Measurements from ENCODE around the gene ARL5C. TPM values are rescaled to one million over a fixed set of nuclear protein-coding genes. Genes with fewer than 3 reads are reported as not detected.

Gene ARL5C
- total RNA-seq, 1 donor from 2014 or later: not detected

DNA sequence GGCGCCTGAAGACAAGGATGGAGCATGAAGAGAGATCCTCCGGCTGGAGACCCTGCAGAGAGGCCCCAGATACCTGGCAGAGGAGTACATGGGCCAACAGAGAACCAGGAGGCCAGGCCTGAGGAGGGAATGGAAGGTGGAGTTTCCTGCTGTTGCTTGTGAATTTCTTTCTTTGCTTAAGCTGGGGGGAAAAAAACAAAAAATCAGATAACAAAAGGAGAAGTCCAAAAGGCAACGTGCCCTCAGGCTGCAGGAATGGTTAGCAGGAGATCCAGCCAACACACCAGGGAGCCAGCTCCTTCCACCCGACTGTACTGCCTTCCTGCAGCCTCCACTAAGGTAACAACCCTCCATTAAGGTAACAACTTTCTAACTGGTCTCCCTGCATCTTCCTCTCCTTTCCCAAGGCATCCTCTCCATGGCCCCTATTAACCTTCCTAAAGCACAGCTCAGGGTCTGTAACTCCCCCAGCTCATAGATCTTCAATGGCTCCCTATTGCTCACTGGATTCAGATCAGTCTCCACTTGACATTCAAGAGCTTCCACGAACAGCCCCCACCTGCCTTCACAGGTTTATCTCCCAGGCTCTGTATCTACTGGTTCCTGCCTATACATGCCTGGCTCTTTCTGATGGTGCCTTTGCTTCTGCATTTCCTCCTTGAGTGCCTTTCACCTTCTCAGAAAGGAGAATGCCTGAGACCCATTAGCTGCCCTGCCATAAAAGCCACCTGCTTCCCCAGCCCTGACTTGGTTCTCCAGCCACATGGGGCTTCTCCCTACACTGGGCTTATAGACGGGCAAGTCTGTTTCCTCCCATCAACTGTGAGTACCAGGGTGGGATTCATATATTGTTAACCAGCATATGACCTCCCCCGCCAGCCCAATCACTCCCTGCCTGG, 725 bp upstream of the ARL5C start:
- peaks cover 4% of the 10 kb centered on the region for H3K4me1 ChIP-seq (ENCODE audit: insufficient read depth, low read length)
- H3K36me3 ChIP-seq (ENCODE audit: insufficient read depth, low read length): no peaks in the 10 kb centered on the region
- Mint-ChIP-seq H3K4me3 (ENCODE audit: unreplicated experiment) (no peak overlapping the region), H3K27ac (ENCODE audit: unreplicated experiment) (no peak overlapping the region), H3K36me3 (ENCODE audit: low read depth, unreplicated experiment) (peaks cover 2% of the 10 kb centered on the region), H3K4me1 (ENCODE audit: low read depth, unreplicated experiment) (peaks cover 5% of the 10 kb centered on the region), H3K9me3 (ENCODE audit: unreplicated experiment) (no peaks in the 10 kb centered on the region), H3K27me3 (ENCODE audit: low read depth, unreplicated experiment) (peaks cover 35% of the 10 kb centered on the region)
- H4K20me1 ChIP-seq (ENCODE audit: insufficient read depth, low read length): no peaks in the 10 kb centered on the region
- no peak overlapping the region for H3K9ac ChIP-seq (ENCODE audit: low read length)
- no peaks in the 10 kb centered on the region for H3K79me2 ChIP-seq (ENCODE audit: insufficient read depth, low read length)
- no peak overlapping the region for H2AFZ ChIP-seq (ENCODE audit: low read depth, low read length)
- FAIRE-seq: no peak
- no peak overlapping the region for H3K4me2 ChIP-seq (ENCODE audit: low read length)
- DNase-seq (ENCODE audit: low read depth): no peak
- no peak overlapping the region for H3K4me3 ChIP-seq (ENCODE audit: insufficient read depth, low read depth, low read length)
- H3K27me3 ChIP-seq (ENCODE audit: insufficient read depth, low read length): peaks cover 36% of the 10 kb centered on the region
- no peak overlapping the region for H3K27ac ChIP-seq (ENCODE audit: low read depth, low read length)
- TF ChIP-seq, protein P1, sequence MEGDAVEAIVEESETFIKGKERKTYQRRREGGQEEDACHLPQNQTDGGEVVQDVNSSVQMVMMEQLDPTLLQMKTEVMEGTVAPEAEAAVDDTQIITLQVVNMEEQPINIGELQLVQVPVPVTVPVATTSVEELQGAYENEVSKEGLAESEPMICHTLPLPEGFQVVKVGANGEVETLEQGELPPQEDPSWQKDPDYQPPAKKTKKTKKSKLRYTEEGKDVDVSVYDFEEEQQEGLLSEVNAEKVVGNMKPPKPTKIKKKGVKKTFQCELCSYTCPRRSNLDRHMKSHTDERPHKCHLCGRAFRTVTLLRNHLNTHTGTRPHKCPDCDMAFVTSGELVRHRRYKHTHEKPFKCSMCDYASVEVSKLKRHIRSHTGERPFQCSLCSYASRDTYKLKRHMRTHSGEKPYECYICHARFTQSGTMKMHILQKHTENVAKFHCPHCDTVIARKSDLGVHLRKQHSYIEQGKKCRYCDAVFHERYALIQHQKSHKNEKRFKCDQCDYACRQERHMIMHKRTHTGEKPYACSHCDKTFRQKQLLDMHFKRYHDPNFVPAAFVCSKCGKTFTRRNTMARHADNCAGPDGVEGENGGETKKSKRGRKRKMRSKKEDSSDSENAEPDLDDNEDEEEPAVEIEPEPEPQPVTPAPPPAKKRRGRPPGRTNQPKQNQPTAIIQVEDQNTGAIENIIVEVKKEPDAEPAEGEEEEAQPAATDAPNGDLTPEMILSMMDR (IDR thresholded peaks at IDR 0.05; ENCODE audit: insufficient read depth, low read depth, low read length): no peak
- TF ChIP-seq EZH2 (IDR thresholded peaks at IDR 0.05; ENCODE audit: insufficient read depth, low read length): no peak
- no peaks in the 10 kb centered on the region for H3K9me3 ChIP-seq (ENCODE audit: insufficient read depth, low read depth, low read length)

DNA sequence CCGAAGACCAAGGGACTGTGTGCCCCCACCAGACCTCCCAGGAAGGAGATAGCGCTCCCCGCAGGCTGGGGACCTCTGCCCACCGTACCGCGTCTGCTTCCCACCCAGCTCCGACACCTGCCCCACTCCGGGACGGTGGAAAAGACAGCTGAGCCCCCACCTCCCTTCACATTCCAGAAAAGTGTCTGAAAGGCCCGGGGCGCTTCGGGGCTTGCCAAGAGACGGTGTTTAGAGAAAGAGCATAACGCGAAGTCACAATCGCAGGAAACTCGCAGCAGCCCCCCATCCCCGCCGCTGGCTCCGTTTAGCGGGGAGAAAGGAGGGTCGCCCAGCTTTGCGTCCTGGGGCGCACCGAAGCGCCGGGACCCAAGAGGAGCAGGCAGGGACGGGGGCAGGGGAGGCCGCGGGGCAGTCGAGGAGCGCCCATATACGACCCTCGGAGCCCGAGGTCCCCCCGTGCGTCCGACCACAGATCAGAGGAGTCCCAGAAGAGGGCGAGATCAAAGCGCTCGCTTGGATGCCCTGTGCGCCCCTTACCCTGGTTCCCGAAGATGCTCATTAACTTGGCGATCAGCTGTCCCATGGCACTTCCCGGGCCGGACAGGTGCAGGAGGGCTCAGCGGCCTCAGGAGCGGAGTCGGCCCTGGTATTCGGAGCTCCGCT, 652 bp downstream of the ARL5C start:
- Histone ChIP-seq H3K4me3 (ENCODE audit: insufficient read depth, low read depth, low read length) (peak overlapping the region; percentile 53), H3K27me3 (ENCODE audit: insufficient read depth, low read length) (peaks cover 41% of the 10 kb centered on the region), H3K4me2 (ENCODE audit: low read length) (peak overlapping the region; percentile 86), H3K9ac (ENCODE audit: low read length) (no peak overlapping the region), H3K4me1 (ENCODE audit: insufficient read depth, low read length) (peaks cover 4% of the 10 kb centered on the region), H4K20me1 (ENCODE audit: insufficient read depth, low read length) (no peaks in the 10 kb centered on the region), H3K27ac (ENCODE audit: low read depth, low read length) (no peak overlapping the region), H3K9me3 (ENCODE audit: insufficient read depth, low read depth, low read length) (no peaks in the 10 kb centered on the region), H3K36me3 (ENCODE audit: insufficient read depth, low read length) (no peaks in the 10 kb centered on the region), H3K79me2 (ENCODE audit: insufficient read depth, low read length) (no peaks in the 10 kb centered on the region), H2AFZ (ENCODE audit: low read depth, low read length) (peak overlapping the region; percentile 79)
- TF ChIP-seq, protein P1 (IDR thresholded peaks at IDR 0.05; ENCODE audit: insufficient read depth, low read depth, low read length): no peak
- peak; percentile 83 for TF ChIP-seq EZH2 (IDR thresholded peaks at IDR 0.05; ENCODE audit: insufficient read depth, low read length)
- Mint-ChIP-seq H3K36me3 (ENCODE audit: low read depth, unreplicated experiment) (no peaks in the 10 kb centered on the region), H3K27me3 (ENCODE audit: low read depth, unreplicated experiment) (peaks cover 32% of the 10 kb centered on the region), H3K4me3 (ENCODE audit: unreplicated experiment) (peak overlapping the region; percentile 80), H3K9me3 (ENCODE audit: unreplicated experiment) (no peaks in the 10 kb centered on the region), H3K27ac (ENCODE audit: unreplicated experiment) (peak overlapping the region; percentile 14), H3K4me1 (ENCODE audit: low read depth, unreplicated experiment) (peaks cover 5% of the 10 kb centered on the region)
- DNase-seq (ENCODE audit: low read depth) (no peak), FAIRE-seq (no peak)
